HEK293 (cell line): ENCODE results near the gene TRIM2.

Source experiments
- CTCF ChIA-PET: fragments of 350-600 bp; formaldehyde crosslinking; extraction: SDS; loops from one replicate; lab custom pipeline; 2021; ENCODE audit warnings: antibody characterized with exemption; lab: Yijun Ruan, JAX
- POLR2A ChIA-PET: fragments of 300-600 bp; formaldehyde crosslinking; extraction: SDS; loops from one replicate; lab custom pipeline; 2020; ENCODE audit warnings: antibody characterized with exemption, inconsistent platforms; lab: Yijun Ruan, JAX
- H3K27ac ChIP-seq: fragments of 200-500 bp; sonication (Bioruptor generic); 2 replicates; pipeline ENCODE4 v1.5.1; 2014; ENCODE audit warnings: low read depth, low read length, control low read depth, inconsistent platforms; ENCODE audit errors: extremely low read depth
- H3K36me3 ChIP-seq, 2 experiments: fragments of 200-500 bp in 1 of 2; sonication (Bioruptor generic) in 1 of 2; 1 replicate in 1 of 2; 2 replicates in 1 of 2; pipeline ENCODE4 v1.5.1; 2014 to 2017; ENCODE audit warnings: inconsistent platforms in 2 of 2, low read length in 2 of 2; ENCODE audit not compliant: control insufficient read depth in 2 of 2, insufficient read depth in 1 of 2
- H3K4me1 ChIP-seq: fragments of 200-500 bp; sonication (Bioruptor generic); 2 replicates; pipeline ENCODE4 v1.5.1; 2014; ENCODE audit warnings: mild to moderate bottlenecking, low read length, inconsistent platforms; ENCODE audit not compliant: control insufficient read depth, insufficient read depth
- H3K4me3 ChIP-seq: 2 replicates; pipeline ENCODE4 v1.5.1; 2011; ENCODE audit warnings: low read depth, mild to moderate bottlenecking, control low read depth, low read length, moderate library complexity
- H3K9me3 ChIP-seq: fragments of 200-500 bp; sonication (Bioruptor generic); 2 replicates; pipeline ENCODE4 v1.5.1; 2014; ENCODE audit warnings: low read depth, low read length, inconsistent platforms; ENCODE audit not compliant: control insufficient read depth, insufficient read depth
- BCL11A ChIP-seq: fragments of 450-650 bp; formaldehyde crosslinking; IDR thresholded peaks from 2 replicates; pipeline ENCODE4 v1.5.1; 2016; ENCODE audit warnings: low read depth, missing biosample characterization, missing genetic modification characterization
- GLIS1 ChIP-seq: fragments of 450-650 bp; formaldehyde crosslinking; IDR thresholded peaks from 2 replicates; pipeline ENCODE4 v1.5.1; 2016; ENCODE audit warnings: missing biosample characterization, missing genetic modification characterization
- KLF1 ChIP-seq: fragments of 450-650 bp; formaldehyde crosslinking; IDR thresholded peaks from 2 replicates; pipeline ENCODE4 v1.5.1; 2016; ENCODE audit warnings: missing biosample characterization, missing genetic modification characterization
- KLF17 ChIP-seq: fragments of 450-650 bp; formaldehyde crosslinking; IDR thresholded peaks from 2 replicates; pipeline ENCODE4 v1.5.1; 2016; ENCODE audit warnings: missing biosample characterization, missing genetic modification characterization
- OSR2 ChIP-seq: fragments of 450-650 bp; formaldehyde crosslinking; IDR thresholded peaks from 2 replicates; pipeline ENCODE4 v1.5.1; 2016; ENCODE audit warnings: missing biosample characterization, missing genetic modification characterization
- REPIN1 ChIP-seq: fragments of 450-650 bp; formaldehyde crosslinking; IDR thresholded peaks from 2 replicates; pipeline ENCODE4 v1.5.1; 2017; ENCODE audit warnings: missing biosample characterization, missing genetic modification characterization, low read depth
- ZBTB48 ChIP-seq: fragments of 450-650 bp; formaldehyde crosslinking; IDR thresholded peaks from 2 replicates; pipeline ENCODE4 v1.5.1; 2016; ENCODE audit warnings: missing biosample characterization, missing genetic modification characterization
- ZBTB7A ChIP-seq: fragments of 450-650 bp; formaldehyde crosslinking; IDR thresholded peaks from 2 replicates; pipeline ENCODE4 v1.5.1; 2016; ENCODE audit warnings: low read depth, missing biosample characterization, missing genetic modification characterization
- ZFP3 ChIP-seq: fragments of 450-650 bp; formaldehyde crosslinking; IDR thresholded peaks from 2 replicates; pipeline ENCODE4 v1.5.1; 2016; ENCODE audit warnings: low read depth, missing biosample characterization, missing genetic modification characterization
- ZNF155 ChIP-seq: fragments of 450-650 bp; formaldehyde crosslinking; IDR thresholded peaks from 2 replicates; pipeline ENCODE4 v1.5.1; 2016; ENCODE audit warnings: missing biosample characterization, missing genetic modification characterization
- ZNF292 ChIP-seq: fragments of 450-650 bp; formaldehyde crosslinking; IDR thresholded peaks from 2 replicates; pipeline ENCODE4 v1.5.1; 2016; ENCODE audit warnings: low read depth, missing biosample characterization, missing genetic modification characterization, borderline replicate concordance
- ZNF335 ChIP-seq: fragments of 450-650 bp; formaldehyde crosslinking; conservative IDR thresholded peaks from 2 replicates; pipeline ENCODE4 v1.5.1; 2016; ENCODE audit warnings: missing biosample characterization, missing genetic modification characterization
- ZNF362 ChIP-seq: fragments of 450-650 bp; formaldehyde crosslinking; IDR thresholded peaks from 2 replicates; pipeline ENCODE4 v1.5.1; 2016; ENCODE audit warnings: missing biosample characterization, missing genetic modification characterization
- ZNF518A ChIP-seq: fragments of 450-650 bp; formaldehyde crosslinking; conservative IDR thresholded peaks from 2 replicates; pipeline ENCODE4 v1.5.1; 2016; ENCODE audit warnings: low read depth, missing biosample characterization, missing genetic modification characterization
- ZNF530 ChIP-seq: fragments of 450-650 bp; formaldehyde crosslinking; IDR thresholded peaks from 2 replicates; pipeline ENCODE4 v1.5.1; 2016; ENCODE audit warnings: low read depth, missing biosample characterization, missing genetic modification characterization
- ZNF549 ChIP-seq: fragments of 450-650 bp; IDR thresholded peaks from 2 replicates; pipeline ENCODE4 v1.5.1; 2018; ENCODE audit warnings: missing biosample characterization, missing genetic modification characterization, mild to moderate bottlenecking, inconsistent platforms, moderate library complexity
- ZNF830 ChIP-seq: fragments of 450-650 bp; IDR thresholded peaks from 2 replicates; pipeline ENCODE4 v1.5.0; 2018; ENCODE audit warnings: missing biosample characterization, missing genetic modification characterization, low read depth, mild to moderate bottlenecking, moderate library complexity
- TF ChIP-seq, protein P1 (sequence below): fragments of 450-650 bp; formaldehyde crosslinking; IDR thresholded peaks from 2 replicates; pipeline ENCODE4 v1.5.1; 2017; ENCODE audit warnings: missing biosample characterization, missing genetic modification characterization

Gene TRIM2

GRCh38 chr4:153366486-153366885 is 162.2 kb downstream of the TRIM2 start:
- no peak for TF ChIP-seq ZBTB48 (tag by site-specific recombination)
- no peak for TF ChIP-seq REPIN1 (tag by site-specific recombination)
- no peak for TF ChIP-seq ZNF155
- no peak for TF ChIP-seq ZNF830 (tag by site-specific recombination)
- TF ChIP-seq ZBTB7A (tag by site-specific recombination): no peak
- TF ChIP-seq ZNF518A (tag by site-specific recombination): no peak
- TF ChIP-seq BCL11A (tag by site-specific recombination): no peak
- TF ChIP-seq ZNF292: no peak
- no peak for TF ChIP-seq ZNF530 (tag by site-specific recombination)
- no peak for TF ChIP-seq OSR2
- CTCF ChIA-PET: no interaction called here
- Histone ChIP-seq H3K4me1 (no peaks in the 10 kb centered on the region), H3K27ac (no peak overlapping the region), H3K9me3 (no peaks in the 10 kb centered on the region), H3K36me3 (peaks cover 0 to 56% of the 10 kb centered on the region in 2 experiments; a peak in 2 of 3 replicates), H3K4me3 (no peak overlapping the region)
- POLR2A ChIA-PET: no interaction called here

GRCh38 chr4:153367092-153367491 is 162.8 kb downstream of the TRIM2 start:
- H3K4me1 ChIP-seq: no peaks in the 10 kb centered on the region
- POLR2A ChIA-PET: no interaction called here
- no peaks in the 10 kb centered on the region for H3K9me3 ChIP-seq
- H3K27ac ChIP-seq: no peak overlapping the region
- H3K4me3 ChIP-seq: no peak overlapping the region
- peaks cover 0 to 62% of the 10 kb centered on the region in 2 experiments; a peak in 2 of 3 replicates for H3K36me3 ChIP-seq
- CTCF ChIA-PET: no interaction called here
- no peak for TF ChIP-seq GLIS1 (tag by site-specific recombination)
- no peak for TF ChIP-seq KLF17 (tag by site-specific recombination)
- no peak for TF ChIP-seq ZNF335 (tag by site-specific recombination)
- no peak for TF ChIP-seq ZFP3 (tag by site-specific recombination)
- no peak for TF ChIP-seq ZNF362 (tag by site-specific recombination)
- TF ChIP-seq, protein P1, sequence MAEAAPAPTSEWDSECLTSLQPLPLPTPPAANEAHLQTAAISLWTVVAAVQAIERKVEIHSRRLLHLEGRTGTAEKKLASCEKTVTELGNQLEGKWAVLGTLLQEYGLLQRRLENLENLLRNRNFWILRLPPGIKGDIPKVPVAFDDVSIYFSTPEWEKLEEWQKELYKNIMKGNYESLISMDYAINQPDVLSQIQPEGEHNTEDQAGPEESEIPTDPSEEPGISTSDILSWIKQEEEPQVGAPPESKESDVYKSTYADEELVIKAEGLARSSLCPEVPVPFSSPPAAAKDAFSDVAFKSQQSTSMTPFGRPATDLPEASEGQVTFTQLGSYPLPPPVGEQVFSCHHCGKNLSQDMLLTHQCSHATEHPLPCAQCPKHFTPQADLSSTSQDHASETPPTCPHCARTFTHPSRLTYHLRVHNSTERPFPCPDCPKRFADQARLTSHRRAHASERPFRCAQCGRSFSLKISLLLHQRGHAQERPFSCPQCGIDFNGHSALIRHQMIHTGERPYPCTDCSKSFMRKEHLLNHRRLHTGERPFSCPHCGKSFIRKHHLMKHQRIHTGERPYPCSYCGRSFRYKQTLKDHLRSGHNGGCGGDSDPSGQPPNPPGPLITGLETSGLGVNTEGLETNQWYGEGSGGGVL: no peak
- no peak for TF ChIP-seq KLF1
- TF ChIP-seq ZNF549 (tag by site-specific recombination): no peak
- no peak for TF ChIP-seq ZNF530 (tag by site-specific recombination)
